HepG2 (cell line): ENCODE measurements around the gene CELSR2. TPM values are rescaled to one million over a fixed set of nuclear protein-coding genes. Genes with fewer than 3 reads are reported as not detected.
A peak's percentile ranks its signal among the peaks of the same experiment; 100 is the strongest.

Experiments used
- ATAC-seq: fragments of 200-7000 bp; cut with Tn5 transposase; 3 replicates; pipeline ENCODE4 v1.9.1; 2020; ENCODE audit warnings: mild to moderate bottlenecking, moderate library complexity
- BruUV-seq: library from RNA; stranded (reverse); fragments of 400-500 nt; replicated peaks from 2 replicates; lab custom pipeline; 2021; lab: Mats Ljungman, UMichigan
- CTCF ChIA-PET: fragments of 300-600 bp; formaldehyde crosslinking; extraction: SDS; loops from one replicate; lab custom pipeline; 2021; ENCODE audit warnings: low total read pairs, inconsistent platforms, low intra/inter-chr PET ratio; lab: Yijun Ruan, JAX
- POLR2A ChIA-PET: fragments of 350-600 bp; sonication (Branson Sonifier 250); formaldehyde crosslinking; loops from one replicate; lab custom pipeline; 2020; ENCODE audit warnings: antibody characterized with exemption, inconsistent platforms; lab: Yijun Ruan, JAX
- DNase-seq: peaks from one replicate; pipeline ENCODE4 v3.0.0-alpha.2; 2015; ENCODE audit warnings: low spot score
- FAIRE-seq: peaks from 3 replicates; lab custom pipeline; 2011; peaks lifted over from hg19 to GRCh38; lab: Jason Lieb, UNC
- H2AFZ ChIP-seq: one replicate; pipeline ENCODE4 v1.6.1; 2011; ENCODE audit warnings: low read length, inconsistent platforms
- H3K27ac ChIP-seq: fragments of 300-600 bp; 3 replicates; pipeline ENCODE4 v1.8.0; 2011; ENCODE audit warnings: mixed run types, mild to moderate bottlenecking, mixed read lengths, low read length, inconsistent platforms; ENCODE audit not compliant: insufficient read depth; ENCODE audit errors: extremely low read length
- H3K27me3 ChIP-seq, 2 experiments: fragments of 200-600 bp in 1 of 2; 2 replicates in 1 of 2; 3 replicates in 1 of 2; pipeline versions ENCODE4 v1.6.0 to v1.8.0; 2011; ENCODE audit warnings: low read length in 2 of 2, mild to moderate bottlenecking in 2 of 2, moderate library complexity in 2 of 2, inconsistent platforms in 1 of 2; ENCODE audit not compliant: insufficient read depth in 2 of 2, control insufficient read depth in 1 of 2
- H3K36me3 ChIP-seq, 2 experiments: fragments of 200-600 bp in 1 of 2; replicated peaks in 1 of 2; 2 replicates in 1 of 2; 3 replicates in 1 of 2; pipeline versions ENCODE4 v1.5.1 to v1.8.0; 2011; ENCODE audit warnings: low read length in 2 of 2, inconsistent platforms in 1 of 2; ENCODE audit not compliant: insufficient read depth in 2 of 2, control insufficient read depth in 1 of 2
- H3K4me1 ChIP-seq: 2 replicates; pipeline ENCODE4 v1.5.1; 2012; ENCODE audit warnings: low read length, inconsistent platforms; ENCODE audit not compliant: insufficient read depth
- H3K4me2 ChIP-seq: 2 replicates; pipeline ENCODE4 v1.6.0; 2011; ENCODE audit warnings: low read depth, low read length, inconsistent platforms
- H3K4me3 ChIP-seq, 3 experiments: fragments of 200-600 bp in 1 of 3; sonication (generic), shearing (Covaris generic) in 1 of 3; replicated peaks in 1 of 3; 2 replicates each; pipeline ENCODE4 v1.5.1; 2011 to 2016; ENCODE audit warnings: low read length in 3 of 3, inconsistent platforms in 2 of 3, low read depth in 2 of 3, mild to moderate bottlenecking in 2 of 3, control low read depth in 1 of 3, mixed read lengths in 1 of 3; ENCODE audit not compliant: insufficient read depth in 1 of 3
- H3K79me2 ChIP-seq: one replicate; pipeline ENCODE4 v1.6.1; 2011; ENCODE audit warnings: low read length, inconsistent platforms; ENCODE audit not compliant: insufficient read depth
- H3K9ac ChIP-seq: 2 replicates; pipeline ENCODE4 v1.6.0; 2011; ENCODE audit warnings: mild to moderate bottlenecking, low read depth, low read length, inconsistent platforms; ENCODE audit not compliant: insufficient read depth
- H3K9me3 ChIP-seq: 2 replicates; pipeline ENCODE4 v1.5.1; 2012; ENCODE audit warnings: mild to moderate bottlenecking, low read length
- H4K20me1 ChIP-seq: 2 replicates; pipeline ENCODE4 v1.6.0; 2011; ENCODE audit warnings: inconsistent platforms, mild to moderate bottlenecking, low read length, moderate library complexity; ENCODE audit not compliant: insufficient read depth
- ATM ChIP-seq: fragments of 450-650 bp; IDR thresholded peaks from 2 replicates; pipeline ENCODE4 v1.7.1; 2017; ENCODE audit warnings: mild to moderate bottlenecking, borderline replicate concordance
- CC2D1A ChIP-seq: sonication (generic); formaldehyde crosslinking; IDR thresholded peaks from 2 replicates; pipeline ENCODE4 v1.8.1; 2023; ENCODE audit warnings: mild to moderate bottlenecking, missing genetic modification reagents
- DMAP1 ChIP-seq: IDR thresholded peaks from 2 replicates; pipeline ENCODE4 v1.6.1; 2016
- REL ChIP-seq: sonication (generic); formaldehyde crosslinking; conservative IDR thresholded peaks from 2 replicates; pipeline ENCODE4 v1.8.0; 2022; ENCODE audit warnings: mild to moderate bottlenecking, missing genetic modification reagents, moderate library complexity
- SAP130 ChIP-seq: IDR thresholded peaks from 2 replicates; pipeline ENCODE4 v1.6.1; 2016; ENCODE audit warnings: low read depth
- ZC3H13 ChIP-seq: sonication (generic); formaldehyde crosslinking; IDR thresholded peaks from 2 replicates; pipeline ENCODE4 v1.8.1; 2023; ENCODE audit warnings: mild to moderate bottlenecking, missing genetic modification reagents, moderate library complexity
- ZNF30 ChIP-seq: sonication (generic); formaldehyde crosslinking; IDR thresholded peaks from 2 replicates; pipeline ENCODE4 v1.5.0; 2020; ENCODE audit warnings: mild to moderate bottlenecking, missing genetic modification reagents
- ZNF441 ChIP-seq: sonication (generic); formaldehyde crosslinking; IDR thresholded peaks from 2 replicates; pipeline ENCODE4 v1.7.0; 2021; ENCODE audit warnings: missing genetic modification reagents, borderline replicate concordance
- ZNF607 ChIP-seq: sonication (generic); formaldehyde crosslinking; IDR thresholded peaks from 2 replicates; pipeline ENCODE4 v1.5.1; 2020; ENCODE audit warnings: missing genetic modification reagents, mild to moderate bottlenecking, borderline replicate concordance
- WGBS: methylation state at CpG from one replicate; pipeline ENCODE4 v1.1.6; 2017; ENCODE audit warnings: low lambda C conversion rate; 5-methylcytosine and 5-hydroxymethylcytosine counted together
- in situ Hi-C: cut with HindIII; loops from 2 replicates; pipeline ENCODE4 v1.10.0; 2017; ENCODE audit warnings: low pct_unique_long_range_greater_than_20kb; ENCODE audit not compliant: extremely low pct_ligation_motif_present
- intact Hi-C: fragments of 100-400 bp; cut with micrococcal nuclease; formaldehyde crosslinking; loops from one replicate; pipeline ENCODE4 v1.10.0; 2022; ENCODE audit not compliant: unreplicated experiment
- polyA plus RNA-seq, 8 experiments: library from polyadenylated mRNA; depleted of rRNA in 3 of 8; stranded (reverse) in 7 of 8; unstranded in 1 of 8; fragments of >200 nt; fragmentation: Illumina TruSeq in 4 of 8; extraction: Trizol in 4 of 8; gene quantifications; 2 replicates each; pipeline versions ENCODE4 v1.2.1 to v1.2.3, GENCODE V29; 2011 to 2016; ENCODE audit warnings: low read depth in 4 of 8, missing spikeins in 1 of 8, mixed read lengths in 1 of 8; ENCODE audit not compliant: insufficient read depth in 1 of 8
- total RNA-seq, 5 experiments: library from RNA; depleted of rRNA; stranded (reverse); fragments of >200 nt; fragmentation: Illumina TruSeq; extraction: Trizol; gene quantifications; 2 replicates each; pipeline ENCODE4 v1.2.3, GENCODE V29; 2016; ENCODE audit warnings: low read depth in 1 of 5
- TF ChIP-seq, protein P1 (sequence below): sonication (generic); formaldehyde crosslinking; IDR thresholded peaks from 2 replicates; pipeline ENCODE4 v1.4.0; 2020; ENCODE audit warnings: mild to moderate bottlenecking, missing genetic modification reagents, borderline replicate concordance
- TF ChIP-seq, protein P2 (sequence below): sonication (generic); formaldehyde crosslinking; conservative IDR thresholded peaks from 2 replicates; pipeline ENCODE4 v1.5.0; 2020; ENCODE audit warnings: missing genetic modification reagents
- TF ChIP-seq, protein P3 (sequence below): sonication (generic); formaldehyde crosslinking; IDR thresholded peaks from 2 replicates; pipeline ENCODE4 v1.8.0; 2022; ENCODE audit warnings: mild to moderate bottlenecking, missing genetic modification reagents, moderate library complexity
- TF ChIP-seq, protein P4 (sequence below): sonication (generic); formaldehyde crosslinking; IDR thresholded peaks from 2 replicates; pipeline ENCODE4 v1.4.0; 2020; ENCODE audit warnings: mild to moderate bottlenecking, missing genetic modification reagents

Gene CELSR2
- total and polyA plus RNA-seq, 2 of the 13 experiments (the other 11 are each of a cell fraction or from before 2014, with no cell fraction given), result 4.0 to 6.6 TPM

DNA sequence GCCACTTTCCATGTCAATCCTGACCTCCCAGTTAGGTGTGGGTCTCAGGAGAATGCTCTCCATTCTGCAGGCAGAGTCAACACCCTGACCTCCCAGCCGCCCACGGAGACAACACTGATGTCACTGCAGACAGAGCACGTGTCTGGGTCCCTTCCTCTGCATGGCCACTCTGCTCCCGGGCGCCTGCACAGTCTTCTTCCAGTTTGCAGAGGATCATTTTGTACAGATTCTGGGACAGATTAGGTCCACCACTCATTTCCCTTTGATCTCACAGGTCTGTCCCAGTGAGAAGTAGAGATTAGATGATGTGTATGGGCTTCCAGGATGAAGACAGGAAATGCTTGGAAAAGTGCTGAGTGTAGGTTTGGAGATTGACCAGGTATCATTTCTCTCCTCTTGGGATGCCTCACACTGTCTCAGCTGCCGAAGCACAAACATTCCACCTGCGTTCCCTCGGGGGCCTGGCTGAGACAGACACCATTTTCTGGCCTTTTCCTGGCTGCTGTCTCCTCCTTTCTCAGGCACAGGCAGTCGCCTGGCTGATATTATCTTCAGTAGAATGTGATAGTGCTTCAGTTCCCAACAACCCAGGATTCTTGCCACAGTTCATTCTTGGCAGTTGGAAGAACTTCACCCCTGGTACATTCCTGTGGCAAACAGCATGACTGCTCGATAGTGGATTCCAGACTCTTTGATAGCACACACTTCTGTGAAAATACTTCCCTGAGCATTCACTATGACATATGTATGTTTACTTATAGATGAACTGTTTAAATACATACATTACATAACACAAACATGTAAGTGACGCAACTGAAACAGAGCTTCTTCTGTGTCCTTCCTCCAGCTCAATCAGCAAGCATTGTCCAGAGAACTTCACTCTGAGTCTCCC, 49.6 kb downstream of the CELSR2 start:
- WGBS, result under 1% methylated on average over 11 of the region's 11 CpGs
- intact Hi-C loops (loop anchor here (1.0 kb wide), 2 partner anchors 16 to 46 kb away; partner anchors contain the start of gene PSRC1), in situ Hi-C loops (no loop called here)
- H3K9ac ChIP-seq, result peak overlapping the region; percentile 82
- peak overlapping the region in 2 of 3 experiments; percentile 6 to 65; a peak in 1 of 6 replicates for H3K4me3 ChIP-seq
- CTCF ChIA-PET, result no interaction called here
- peak overlapping the region; percentile 96 for H3K27ac ChIP-seq
- FAIRE-seq (no peak), DNase-seq (peak; percentile 98), ATAC-seq (peak; percentile 85)
- H3K4me2 ChIP-seq, result peak overlapping the region; percentile 84
- H3K36me3 ChIP-seq, result no peaks in the 10 kb centered on the region
- no peak overlapping the region for H2AFZ ChIP-seq
- no peaks in the 10 kb centered on the region for H3K27me3 ChIP-seq
- H3K9me3 ChIP-seq, result no peaks in the 10 kb centered on the region
- H3K4me1 ChIP-seq, result peaks cover 51% of the 10 kb centered on the region
- POLR2A ChIA-PET, result interaction anchor here (0.6 to 3.5 kb wide), 18 partner anchors 8 to 258 kb away, joined by 3 to 28 read pairs (median 5); partner anchors contain the start of genes MYBPHL, PSMA5, PSRC1 and SARS1
- BruUV-seq, result TSS peak; percentile 90
- H3K79me2 ChIP-seq, result no peaks in the 10 kb centered on the region
- H4K20me1 ChIP-seq, result no peaks in the 10 kb centered on the region
- TF ChIP-seq ZNF30 (no peak), REL (CRISPR knock-in tag) (peak; percentile 43; the same call in 1 of the 2 replicates), DMAP1 (peak; percentile 64; the same call in 1 of the 2 replicates), ZC3H13 (CRISPR knock-in tag) (peak; percentile 53), ZNF607 (CRISPR knock-in tag) (peak; percentile 89), SAP130 (CRISPR knock-in tag) (peak; percentile 70), CC2D1A (CRISPR knock-in tag) (0 out of 2 replicates have a peak, but pooled peaks have one; percentile 10), ZNF441 (CRISPR knock-in tag) (peak; percentile 84; the same call in 1 of the 2 replicates), ATM (no peak)
- TF ChIP-seq, protein P1, sequence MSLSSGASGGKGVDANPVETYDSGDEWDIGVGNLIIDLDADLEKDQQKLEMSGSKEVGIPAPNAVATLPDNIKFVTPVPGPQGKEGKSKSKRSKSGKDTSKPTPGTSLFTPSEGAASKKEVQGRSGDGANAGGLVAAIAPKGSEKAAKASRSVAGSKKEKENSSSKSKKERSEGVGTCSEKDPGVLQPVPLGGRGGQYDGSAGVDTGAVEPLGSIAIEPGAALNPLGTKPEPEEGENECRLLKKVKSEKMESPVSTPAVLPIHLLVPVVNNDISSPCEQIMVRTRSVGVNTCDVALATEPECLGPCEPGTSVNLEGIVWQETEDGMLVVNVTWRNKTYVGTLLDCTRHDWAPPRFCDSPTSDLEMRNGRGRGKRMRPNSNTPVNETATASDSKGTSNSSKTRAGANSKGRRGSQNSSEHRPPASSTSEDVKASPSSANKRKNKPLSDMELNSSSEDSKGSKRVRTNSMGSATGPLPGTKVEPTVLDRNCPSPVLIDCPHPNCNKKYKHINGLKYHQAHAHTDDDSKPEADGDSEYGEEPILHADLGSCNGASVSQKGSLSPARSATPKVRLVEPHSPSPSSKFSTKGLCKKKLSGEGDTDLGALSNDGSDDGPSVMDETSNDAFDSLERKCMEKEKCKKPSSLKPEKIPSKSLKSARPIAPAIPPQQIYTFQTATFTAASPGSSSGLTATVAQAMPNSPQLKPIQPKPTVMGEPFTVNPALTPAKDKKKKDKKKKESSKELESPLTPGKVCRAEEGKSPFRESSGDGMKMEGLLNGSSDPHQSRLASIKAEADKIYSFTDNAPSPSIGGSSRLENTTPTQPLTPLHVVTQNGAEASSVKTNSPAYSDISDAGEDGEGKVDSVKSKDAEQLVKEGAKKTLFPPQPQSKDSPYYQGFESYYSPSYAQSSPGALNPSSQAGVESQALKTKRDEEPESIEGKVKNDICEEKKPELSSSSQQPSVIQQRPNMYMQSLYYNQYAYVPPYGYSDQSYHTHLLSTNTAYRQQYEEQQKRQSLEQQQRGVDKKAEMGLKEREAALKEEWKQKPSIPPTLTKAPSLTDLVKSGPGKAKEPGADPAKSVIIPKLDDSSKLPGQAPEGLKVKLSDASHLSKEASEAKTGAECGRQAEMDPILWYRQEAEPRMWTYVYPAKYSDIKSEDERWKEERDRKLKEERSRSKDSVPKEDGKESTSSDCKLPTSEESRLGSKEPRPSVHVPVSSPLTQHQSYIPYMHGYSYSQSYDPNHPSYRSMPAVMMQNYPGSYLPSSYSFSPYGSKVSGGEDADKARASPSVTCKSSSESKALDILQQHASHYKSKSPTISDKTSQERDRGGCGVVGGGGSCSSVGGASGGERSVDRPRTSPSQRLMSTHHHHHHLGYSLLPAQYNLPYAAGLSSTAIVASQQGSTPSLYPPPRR (CRISPR knock-in tag), result peak; percentile 67; the same call in 1 of the 2 replicates
- TF ChIP-seq, protein P2, sequence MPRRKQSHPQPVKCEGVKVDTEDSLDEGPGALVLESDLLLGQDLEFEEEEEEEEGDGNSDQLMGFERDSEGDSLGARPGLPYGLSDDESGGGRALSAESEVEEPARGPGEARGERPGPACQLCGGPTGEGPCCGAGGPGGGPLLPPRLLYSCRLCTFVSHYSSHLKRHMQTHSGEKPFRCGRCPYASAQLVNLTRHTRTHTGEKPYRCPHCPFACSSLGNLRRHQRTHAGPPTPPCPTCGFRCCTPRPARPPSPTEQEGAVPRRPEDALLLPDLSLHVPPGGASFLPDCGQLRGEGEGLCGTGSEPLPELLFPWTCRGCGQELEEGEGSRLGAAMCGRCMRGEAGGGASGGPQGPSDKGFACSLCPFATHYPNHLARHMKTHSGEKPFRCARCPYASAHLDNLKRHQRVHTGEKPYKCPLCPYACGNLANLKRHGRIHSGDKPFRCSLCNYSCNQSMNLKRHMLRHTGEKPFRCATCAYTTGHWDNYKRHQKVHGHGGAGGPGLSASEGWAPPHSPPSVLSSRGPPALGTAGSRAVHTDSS (CRISPR knock-in tag), result no peak
- TF ChIP-seq, protein P3, sequence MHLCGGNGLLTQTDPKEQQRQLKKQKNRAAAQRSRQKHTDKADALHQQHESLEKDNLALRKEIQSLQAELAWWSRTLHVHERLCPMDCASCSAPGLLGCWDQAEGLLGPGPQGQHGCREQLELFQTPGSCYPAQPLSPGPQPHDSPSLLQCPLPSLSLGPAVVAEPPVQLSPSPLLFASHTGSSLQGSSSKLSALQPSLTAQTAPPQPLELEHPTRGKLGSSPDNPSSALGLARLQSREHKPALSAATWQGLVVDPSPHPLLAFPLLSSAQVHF (CRISPR knock-in tag), result no peak
- TF ChIP-seq, protein P4, sequence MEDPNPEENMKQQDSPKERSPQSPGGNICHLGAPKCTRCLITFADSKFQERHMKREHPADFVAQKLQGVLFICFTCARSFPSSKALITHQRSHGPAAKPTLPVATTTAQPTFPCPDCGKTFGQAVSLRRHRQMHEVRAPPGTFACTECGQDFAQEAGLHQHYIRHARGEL (CRISPR knock-in tag), result no peak; the same call in 1 of the 2 replicates
